ENCODE results near the gene SP7.

DNA sequence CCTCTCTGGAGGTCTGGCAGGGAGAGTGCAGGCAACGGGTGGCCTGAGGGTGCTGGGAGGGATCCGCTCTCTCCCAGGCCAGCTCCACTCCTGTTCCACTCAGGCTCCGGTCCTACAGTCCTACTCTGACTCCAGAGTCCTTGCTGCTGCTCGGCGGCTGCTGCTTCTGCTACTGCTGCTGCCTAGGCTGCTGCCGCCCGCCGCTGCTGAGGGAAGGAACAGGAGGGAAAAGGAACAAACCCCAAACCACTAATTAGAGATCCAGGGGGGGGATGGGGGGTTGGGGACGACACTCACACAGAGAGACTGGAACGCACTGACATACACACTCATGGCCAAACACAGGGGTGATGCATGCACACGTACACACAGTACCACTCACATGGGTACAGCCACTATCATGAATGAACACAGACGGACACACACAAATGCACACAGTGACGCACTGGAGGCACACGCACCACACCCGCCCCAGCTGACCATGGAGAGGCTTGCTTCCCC is at the start of gene SP7:
- TF ChIP-seq POLR2A (IDR thresholded peaks at IDR 0.05) (no peak), CTCF (IDR thresholded peaks at IDR 0.05) (no peak)
